ENCODE results near the gene CASQ1.

Gene CASQ1

DNA sequence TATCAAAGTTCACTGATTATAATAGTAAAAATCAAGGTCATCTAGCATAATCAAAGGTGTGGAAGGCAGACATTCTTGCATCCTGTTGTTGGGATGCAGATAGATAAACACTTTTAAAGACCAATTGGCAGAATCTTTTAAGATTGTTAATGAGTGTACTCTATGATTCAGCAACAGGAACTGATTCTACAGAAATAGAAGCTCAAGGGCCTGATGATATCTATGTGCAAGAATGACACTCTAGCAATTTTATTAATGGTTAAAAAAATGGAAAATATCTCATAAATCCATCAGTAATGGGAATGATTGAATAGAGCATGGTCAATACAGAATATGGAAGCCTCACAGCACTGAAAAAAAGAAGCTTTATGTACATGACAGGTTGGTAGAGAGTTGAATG lies 41.1 kb upstream of the CASQ1 start:
- TF ChIP-seq RAD21 (IDR thresholded peaks at IDR 0.05; ENCODE audit: low read depth) = no peak
- no peak for TF ChIP-seq NFIC (IDR thresholded peaks at IDR 0.05)
- TF ChIP-seq EGR1 (IDR thresholded peaks at IDR 0.05) = no peak
- TF ChIP-seq, protein P1, sequence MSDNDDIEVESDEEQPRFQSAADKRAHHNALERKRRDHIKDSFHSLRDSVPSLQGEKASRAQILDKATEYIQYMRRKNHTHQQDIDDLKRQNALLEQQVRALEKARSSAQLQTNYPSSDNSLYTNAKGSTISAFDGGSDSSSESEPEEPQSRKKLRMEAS (IDR thresholded peaks at IDR 0.05) = no peak
- no peak for TF ChIP-seq EP300 (IDR thresholded peaks at IDR 0.05; ENCODE audit: borderline replicate concordance)
- no peak for TF ChIP-seq TCF12 (IDR thresholded peaks at IDR 0.05; ENCODE audit: low read depth)
- TF ChIP-seq FOXM1 (IDR thresholded peaks at IDR 0.05; ENCODE audit: borderline replicate concordance, low read depth) = no peak
- TF ChIP-seq YY1 (IDR thresholded peaks at IDR 0.05; ENCODE audit: low read depth) = no peak
- TF ChIP-seq TEAD4 (IDR thresholded peaks at IDR 0.05) = no peak
- no peak for TF ChIP-seq CEBPB (IDR thresholded peaks at IDR 0.05)
- TF ChIP-seq, protein P2, sequence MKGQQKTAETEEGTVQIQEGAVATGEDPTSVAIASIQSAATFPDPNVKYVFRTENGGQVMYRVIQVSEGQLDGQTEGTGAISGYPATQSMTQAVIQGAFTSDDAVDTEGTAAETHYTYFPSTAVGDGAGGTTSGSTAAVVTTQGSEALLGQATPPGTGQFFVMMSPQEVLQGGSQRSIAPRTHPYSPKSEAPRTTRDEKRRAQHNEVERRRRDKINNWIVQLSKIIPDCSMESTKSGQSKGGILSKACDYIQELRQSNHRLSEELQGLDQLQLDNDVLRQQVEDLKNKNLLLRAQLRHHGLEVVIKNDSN (IDR thresholded peaks at IDR 0.05) = no peak
- TF ChIP-seq ZBTB7A (IDR thresholded peaks at IDR 0.05; ENCODE audit: low read depth) = no peak
- TF ChIP-seq TAF1 (IDR thresholded peaks at IDR 0.05; ENCODE audit: low read depth) = no peak
- TF ChIP-seq, protein P3, sequence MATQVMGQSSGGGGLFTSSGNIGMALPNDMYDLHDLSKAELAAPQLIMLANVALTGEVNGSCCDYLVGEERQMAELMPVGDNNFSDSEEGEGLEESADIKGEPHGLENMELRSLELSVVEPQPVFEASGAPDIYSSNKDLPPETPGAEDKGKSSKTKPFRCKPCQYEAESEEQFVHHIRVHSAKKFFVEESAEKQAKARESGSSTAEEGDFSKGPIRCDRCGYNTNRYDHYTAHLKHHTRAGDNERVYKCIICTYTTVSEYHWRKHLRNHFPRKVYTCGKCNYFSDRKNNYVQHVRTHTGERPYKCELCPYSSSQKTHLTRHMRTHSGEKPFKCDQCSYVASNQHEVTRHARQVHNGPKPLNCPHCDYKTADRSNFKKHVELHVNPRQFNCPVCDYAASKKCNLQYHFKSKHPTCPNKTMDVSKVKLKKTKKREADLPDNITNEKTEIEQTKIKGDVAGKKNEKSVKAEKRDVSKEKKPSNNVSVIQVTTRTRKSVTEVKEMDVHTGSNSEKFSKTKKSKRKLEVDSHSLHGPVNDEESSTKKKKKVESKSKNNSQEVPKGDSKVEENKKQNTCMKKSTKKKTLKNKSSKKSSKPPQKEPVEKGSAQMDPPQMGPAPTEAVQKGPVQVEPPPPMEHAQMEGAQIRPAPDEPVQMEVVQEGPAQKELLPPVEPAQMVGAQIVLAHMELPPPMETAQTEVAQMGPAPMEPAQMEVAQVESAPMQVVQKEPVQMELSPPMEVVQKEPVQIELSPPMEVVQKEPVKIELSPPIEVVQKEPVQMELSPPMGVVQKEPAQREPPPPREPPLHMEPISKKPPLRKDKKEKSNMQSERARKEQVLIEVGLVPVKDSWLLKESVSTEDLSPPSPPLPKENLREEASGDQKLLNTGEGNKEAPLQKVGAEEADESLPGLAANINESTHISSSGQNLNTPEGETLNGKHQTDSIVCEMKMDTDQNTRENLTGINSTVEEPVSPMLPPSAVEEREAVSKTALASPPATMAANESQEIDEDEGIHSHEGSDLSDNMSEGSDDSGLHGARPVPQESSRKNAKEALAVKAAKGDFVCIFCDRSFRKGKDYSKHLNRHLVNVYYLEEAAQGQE (IDR thresholded peaks at IDR 0.05; ENCODE audit: low read depth) = no peak

DNA sequence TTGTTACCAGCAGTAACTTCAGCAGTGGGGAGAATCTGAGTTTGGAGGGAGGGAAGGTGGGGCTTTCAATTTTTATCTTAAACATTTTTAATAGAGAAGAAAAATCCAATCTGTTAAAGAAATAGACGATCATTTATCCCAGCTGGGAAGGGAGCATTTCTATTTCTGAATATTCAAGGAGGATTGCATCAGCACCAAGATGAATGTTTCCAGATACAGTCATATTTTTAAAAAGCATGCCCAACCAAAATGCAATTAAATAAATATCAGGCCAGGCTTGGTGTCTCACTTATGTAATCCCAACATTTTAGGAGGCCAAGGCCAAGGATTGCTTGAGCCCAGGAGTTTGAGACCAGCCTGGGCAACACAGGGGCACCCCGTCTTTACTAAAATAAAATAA lies 40.7 kb upstream of the CASQ1 start:
- TF ChIP-seq CEBPB (IDR thresholded peaks at IDR 0.05) = no peak
- no peak for TF ChIP-seq TEAD4 (IDR thresholded peaks at IDR 0.05)
- no peak for TF ChIP-seq RAD21 (IDR thresholded peaks at IDR 0.05; ENCODE audit: low read depth)
- TF ChIP-seq, protein P1 (IDR thresholded peaks at IDR 0.05) = no peak
- no peak for TF ChIP-seq ZBTB7A (IDR thresholded peaks at IDR 0.05; ENCODE audit: low read depth)
- TF ChIP-seq NFIC (IDR thresholded peaks at IDR 0.05) = no peak
- no peak for TF ChIP-seq FOXM1 (IDR thresholded peaks at IDR 0.05; ENCODE audit: borderline replicate concordance, low read depth)
- TF ChIP-seq, protein P2 (IDR thresholded peaks at IDR 0.05) = no peak
- no peak for TF ChIP-seq TCF12 (IDR thresholded peaks at IDR 0.05; ENCODE audit: low read depth)
- TF ChIP-seq YY1 (IDR thresholded peaks at IDR 0.05; ENCODE audit: low read depth) = no peak
- no peak for TF ChIP-seq TAF1 (IDR thresholded peaks at IDR 0.05; ENCODE audit: low read depth)
- no peak for TF ChIP-seq EP300 (IDR thresholded peaks at IDR 0.05; ENCODE audit: borderline replicate concordance)
- no peak for TF ChIP-seq CREB1 (IDR thresholded peaks at IDR 0.05; ENCODE audit: low read depth)
- TF ChIP-seq EGR1 (IDR thresholded peaks at IDR 0.05) = no peak
- TF ChIP-seq, protein P3 (IDR thresholded peaks at IDR 0.05; ENCODE audit: low read depth) = no peak

DNA sequence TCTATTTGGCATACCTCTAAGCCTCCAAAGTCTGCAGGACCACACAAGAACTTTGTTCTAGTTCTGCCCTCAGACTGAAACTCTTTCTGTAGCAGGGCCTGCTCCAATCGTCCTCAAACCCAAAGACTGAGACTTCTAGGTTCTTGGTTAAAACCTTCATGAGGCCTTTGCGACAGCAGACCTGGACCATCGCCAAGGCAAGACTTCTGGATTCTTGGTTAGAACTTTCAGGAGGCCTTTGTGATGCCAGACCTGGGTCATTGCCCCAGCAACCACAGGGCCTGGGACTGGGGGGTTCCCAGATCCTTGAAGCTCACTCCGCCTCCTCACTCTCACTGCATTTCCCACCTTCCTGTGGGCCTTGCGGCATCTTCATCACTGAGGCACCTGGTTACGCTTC lies 39.1 kb upstream of the CASQ1 start, which contains the start of gene ATP1A4:
ATP1A4 (plus strand) TSS at position 301 of the 400 bp plus-strand sequence. CDS start 438 bp downstream, outside the sequence.
- TF ChIP-seq EP300 (IDR thresholded peaks at IDR 0.05; ENCODE audit: borderline replicate concordance) = no peak
- no peak for TF ChIP-seq RAD21 (IDR thresholded peaks at IDR 0.05; ENCODE audit: low read depth)
- TF ChIP-seq YY1 (IDR thresholded peaks at IDR 0.05; ENCODE audit: low read depth) = no peak
- TF ChIP-seq NFIC (IDR thresholded peaks at IDR 0.05) = no peak
- TF ChIP-seq, protein P2 (IDR thresholded peaks at IDR 0.05) = no peak
- TF ChIP-seq TAF1 (IDR thresholded peaks at IDR 0.05; ENCODE audit: low read depth) = no peak
- TF ChIP-seq CEBPB (IDR thresholded peaks at IDR 0.05) = no peak
- TF ChIP-seq FOXM1 (IDR thresholded peaks at IDR 0.05; ENCODE audit: borderline replicate concordance, low read depth) = no peak
- TF ChIP-seq TCF12 (IDR thresholded peaks at IDR 0.05; ENCODE audit: low read depth) = no peak
- no peak for TF ChIP-seq EGR1 (IDR thresholded peaks at IDR 0.05)
- TF ChIP-seq, protein P3 (IDR thresholded peaks at IDR 0.05; ENCODE audit: low read depth) = no peak
- TF ChIP-seq CREB1 (IDR thresholded peaks at IDR 0.05; ENCODE audit: low read depth) = no peak
- TF ChIP-seq, protein P1 (IDR thresholded peaks at IDR 0.05) = no peak
- TF ChIP-seq ZBTB7A (IDR thresholded peaks at IDR 0.05; ENCODE audit: low read depth) = no peak
